ENCODE results near the gene CABCOCO1.
"Not testable (repeated sequence)": the region's sequence is repeated elsewhere in the genome, so short reads cannot be mapped to it uniquely, and the experiment has no call there.

The CABCOCO1 gene

DNA sequence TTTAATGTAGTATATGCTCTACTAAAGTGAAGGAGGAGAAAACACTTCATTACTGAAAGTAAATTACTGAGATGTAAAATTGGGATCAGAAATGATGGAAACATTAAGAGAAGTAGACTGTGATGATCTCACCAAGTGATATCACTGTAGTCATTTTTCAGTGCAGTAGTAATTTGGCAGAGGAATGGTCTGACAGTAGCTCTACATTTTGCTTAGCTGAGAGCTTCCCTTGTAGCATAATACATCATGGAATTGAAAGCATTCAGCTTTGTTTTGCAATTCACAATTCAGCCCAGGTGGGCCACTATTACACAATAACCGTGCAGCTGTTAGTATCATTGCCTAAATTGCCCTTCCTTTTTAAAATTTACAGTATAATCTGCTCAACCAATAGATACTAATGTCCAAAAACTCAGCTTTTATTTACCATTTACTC is 19.4 kb upstream of the CABCOCO1 start:
- no peak for DNase-seq

DNA sequence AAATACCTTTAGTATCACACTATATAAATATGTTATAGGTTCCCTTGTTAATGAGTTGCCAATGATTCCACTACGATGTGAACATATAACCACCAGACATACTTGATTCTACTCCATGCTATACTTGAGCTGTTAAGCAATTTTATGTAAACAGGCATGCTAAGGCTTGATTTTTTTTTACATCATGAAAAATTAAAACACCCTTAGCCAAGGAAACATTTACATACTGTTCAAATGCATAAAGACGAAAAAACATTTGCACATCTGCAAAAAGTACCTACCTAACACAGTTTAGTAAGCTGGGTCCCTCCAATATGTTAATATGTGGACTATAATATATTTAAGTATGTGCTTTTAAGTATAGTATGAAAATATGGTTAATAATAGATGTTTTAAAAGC is 9.0 kb upstream of the CABCOCO1 start:
- DNase-seq = no peak

DNA sequence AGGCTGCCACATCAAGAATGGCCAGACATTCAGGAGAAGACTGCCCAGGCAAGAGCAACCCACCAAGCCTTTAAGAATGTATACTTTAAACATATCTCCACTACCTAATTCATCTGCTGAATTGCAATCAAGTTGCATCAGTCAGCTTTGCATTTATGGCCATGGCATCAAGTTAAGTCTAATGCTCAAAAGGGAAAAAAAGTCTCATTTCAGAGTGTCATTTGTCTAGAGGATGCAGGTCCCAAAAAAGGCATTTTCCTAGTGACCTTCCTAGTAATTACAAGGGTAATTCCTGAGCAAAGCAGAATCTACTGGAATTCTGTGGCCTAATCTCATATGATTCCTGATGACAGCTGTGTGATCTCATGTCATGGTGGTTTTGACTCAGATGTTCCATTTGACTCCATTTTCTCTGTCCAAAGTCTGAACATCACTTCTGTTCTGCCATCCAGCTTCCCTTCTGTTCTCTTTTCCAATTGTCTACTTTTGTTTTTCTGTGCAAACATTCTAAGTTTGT is 7.3 kb upstream of the CABCOCO1 start:
- DNase-seq = no peak

DNA sequence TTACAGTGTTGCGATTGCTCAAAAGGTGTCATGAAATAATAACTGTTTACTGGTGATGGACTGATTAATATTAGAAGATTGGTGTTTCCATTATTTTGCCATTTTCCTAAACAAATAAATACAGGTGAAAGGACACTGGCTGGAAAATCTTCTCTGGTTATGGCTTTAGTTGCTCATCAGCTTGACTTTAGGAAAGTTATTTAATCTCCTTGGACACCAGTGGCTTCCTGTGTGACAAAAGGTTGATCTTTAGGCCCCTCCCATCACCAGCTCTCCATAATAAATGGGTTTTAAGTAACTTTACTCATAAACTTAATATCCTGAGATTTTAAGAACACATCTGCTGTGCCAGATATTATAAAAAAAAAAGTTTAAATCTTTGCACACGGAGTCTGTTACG is 737 bp downstream of the CABCOCO1 start:
- no peak for DNase-seq

DNA sequence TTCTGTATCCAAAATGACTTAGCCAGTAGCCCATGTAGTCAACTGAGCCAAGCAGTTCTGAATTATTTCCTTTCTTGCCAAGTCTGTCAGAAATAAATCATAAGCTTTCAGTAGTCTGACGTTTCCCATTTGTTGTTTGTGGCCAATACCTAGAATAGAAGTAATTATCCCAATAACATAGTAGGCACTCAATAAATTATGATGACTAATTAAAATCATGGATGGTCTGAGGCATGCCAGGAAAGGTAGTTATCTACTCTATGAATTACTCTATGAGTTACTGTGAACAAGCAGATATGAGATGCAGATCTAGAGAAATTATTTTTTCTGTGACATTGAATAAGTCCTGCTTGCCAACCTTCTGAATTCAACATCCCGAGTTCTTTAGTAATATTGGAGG is 2.3 kb downstream of the CABCOCO1 start:
- DNase-seq = no peak

DNA sequence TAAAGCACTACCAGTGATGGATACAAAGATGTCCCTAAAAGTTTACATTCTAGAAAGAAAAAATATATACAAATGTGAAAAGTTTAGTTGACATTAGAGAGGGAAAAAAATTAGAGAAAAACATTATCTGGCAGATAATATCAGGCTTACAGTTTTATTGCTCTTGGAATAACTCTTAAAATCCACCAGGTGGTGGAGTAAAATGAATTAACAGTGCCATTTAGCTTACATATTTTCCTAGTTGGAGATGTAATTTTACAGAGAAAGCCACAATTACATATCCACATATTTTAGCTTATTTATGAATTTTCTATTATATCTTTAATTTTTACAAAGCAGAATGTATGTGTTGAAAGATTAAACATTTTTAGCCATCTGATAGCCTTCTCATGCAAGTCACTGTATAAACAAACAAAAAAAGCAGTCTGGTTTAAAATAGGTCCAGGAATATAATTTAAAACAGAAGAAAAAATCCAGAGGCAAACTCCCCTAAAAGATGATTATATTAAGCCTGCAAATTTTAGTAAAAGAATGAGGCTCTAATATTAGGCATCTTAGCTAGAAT is 6.5 kb downstream of the CABCOCO1 start:
- DNase-seq = no peak

DNA sequence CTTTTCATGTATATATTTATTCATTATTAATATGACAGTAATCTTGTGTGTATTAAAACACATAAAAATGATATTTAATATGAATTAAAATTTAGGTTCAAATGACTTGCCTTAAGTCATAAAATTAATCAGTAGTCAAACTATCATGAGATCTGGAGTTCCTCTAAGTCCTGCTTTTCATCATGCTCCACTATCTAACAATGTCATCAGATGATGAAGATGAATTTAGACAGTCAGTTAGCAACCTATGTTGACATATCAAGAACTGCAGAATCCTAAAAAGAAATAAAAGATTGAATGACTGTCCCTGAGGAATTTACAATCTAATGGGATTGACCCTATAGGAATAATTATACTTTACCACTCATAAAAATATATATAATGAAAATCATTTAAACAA is 7.1 kb downstream of the CABCOCO1 start:
- no peak for DNase-seq

DNA sequence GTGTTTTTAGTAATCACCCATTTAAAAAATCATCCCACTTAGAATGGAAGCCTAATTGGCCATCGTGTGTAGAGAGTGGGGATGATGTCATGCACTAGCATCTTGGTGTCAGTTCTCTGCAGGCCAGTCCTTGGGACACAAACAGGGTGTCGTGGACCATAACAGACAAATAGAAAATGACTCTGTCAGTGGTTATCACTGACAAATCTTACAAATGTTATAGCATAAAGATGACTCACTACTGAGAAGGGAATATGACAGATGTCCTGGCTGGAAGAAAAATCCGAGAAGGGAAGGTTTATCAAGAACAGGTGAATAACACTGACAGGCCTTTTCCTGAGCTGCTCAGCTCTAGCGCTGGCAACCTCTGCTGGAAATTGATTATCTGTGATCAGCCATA is 10.6 kb downstream of the CABCOCO1 start:
- no peak for DNase-seq

DNA sequence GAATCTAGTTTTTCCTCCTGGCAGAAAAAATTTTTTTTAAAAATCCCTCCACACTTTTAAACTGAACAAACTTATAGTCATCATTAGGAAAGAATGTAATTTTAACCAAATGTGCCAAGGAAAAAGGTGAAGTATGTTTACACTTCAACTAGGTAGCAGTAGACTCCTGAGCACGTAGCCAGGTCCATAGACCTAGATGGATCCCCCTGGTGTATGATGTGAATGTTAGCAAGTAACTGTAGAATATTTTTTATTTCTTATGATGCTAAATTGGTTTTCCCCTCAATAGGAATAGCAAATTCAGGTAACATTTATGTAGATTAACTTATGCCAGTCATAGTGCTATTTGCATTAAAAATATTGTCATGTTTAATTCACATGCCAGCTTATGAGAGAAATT is 19.6 kb downstream of the CABCOCO1 start:
- no peak for DNase-seq

DNA sequence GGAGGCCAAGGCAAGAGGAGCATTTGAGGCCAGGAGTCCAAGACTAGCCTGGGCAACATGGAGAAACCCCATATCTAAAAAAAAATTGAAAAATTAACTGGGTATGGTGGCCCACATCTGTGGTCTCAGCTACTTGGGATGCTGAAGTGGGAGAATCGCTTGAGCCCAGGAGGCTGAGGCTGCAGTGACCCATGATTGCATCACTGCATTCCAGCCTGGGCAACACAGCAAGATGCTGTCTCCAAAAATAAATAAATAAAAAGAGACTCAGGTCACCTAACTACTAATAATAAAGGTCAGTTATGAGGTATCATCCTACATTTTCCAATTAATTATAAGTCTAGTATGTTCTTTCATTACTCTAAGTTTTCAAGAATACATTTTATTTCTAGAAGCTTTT is 20.6 kb downstream of the CABCOCO1 start:
- DNase-seq = no peak

DNA sequence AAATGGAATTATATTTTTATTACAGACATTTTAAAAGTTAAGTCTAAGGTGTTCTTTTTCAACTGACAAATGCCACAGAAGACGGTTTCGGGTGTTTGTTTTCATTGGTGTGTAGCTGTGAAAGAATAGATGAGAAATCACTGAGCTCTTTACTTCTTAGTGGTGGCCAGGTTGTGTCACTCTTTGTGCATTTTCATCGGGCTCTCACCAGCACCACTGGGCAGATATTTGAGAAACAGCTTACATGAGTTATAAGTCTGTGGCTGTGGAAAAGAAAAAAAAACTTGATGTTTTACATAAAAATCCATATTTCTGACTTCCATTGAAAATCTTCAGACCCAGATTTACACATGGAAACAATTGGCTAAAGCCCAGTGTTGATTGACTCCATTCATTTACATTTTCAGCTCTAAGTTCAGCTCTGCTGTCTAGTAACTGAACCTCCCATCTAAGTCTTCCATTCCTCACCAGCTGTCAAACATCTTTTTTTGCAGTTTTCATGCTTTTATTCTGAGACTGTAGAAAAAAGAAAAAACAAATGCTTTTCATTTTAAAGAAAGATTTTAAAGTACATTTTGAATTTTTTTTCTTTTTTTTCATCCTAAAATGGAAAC is 22.3 kb downstream of the CABCOCO1 start:
- DNase-seq = no peak

DNA sequence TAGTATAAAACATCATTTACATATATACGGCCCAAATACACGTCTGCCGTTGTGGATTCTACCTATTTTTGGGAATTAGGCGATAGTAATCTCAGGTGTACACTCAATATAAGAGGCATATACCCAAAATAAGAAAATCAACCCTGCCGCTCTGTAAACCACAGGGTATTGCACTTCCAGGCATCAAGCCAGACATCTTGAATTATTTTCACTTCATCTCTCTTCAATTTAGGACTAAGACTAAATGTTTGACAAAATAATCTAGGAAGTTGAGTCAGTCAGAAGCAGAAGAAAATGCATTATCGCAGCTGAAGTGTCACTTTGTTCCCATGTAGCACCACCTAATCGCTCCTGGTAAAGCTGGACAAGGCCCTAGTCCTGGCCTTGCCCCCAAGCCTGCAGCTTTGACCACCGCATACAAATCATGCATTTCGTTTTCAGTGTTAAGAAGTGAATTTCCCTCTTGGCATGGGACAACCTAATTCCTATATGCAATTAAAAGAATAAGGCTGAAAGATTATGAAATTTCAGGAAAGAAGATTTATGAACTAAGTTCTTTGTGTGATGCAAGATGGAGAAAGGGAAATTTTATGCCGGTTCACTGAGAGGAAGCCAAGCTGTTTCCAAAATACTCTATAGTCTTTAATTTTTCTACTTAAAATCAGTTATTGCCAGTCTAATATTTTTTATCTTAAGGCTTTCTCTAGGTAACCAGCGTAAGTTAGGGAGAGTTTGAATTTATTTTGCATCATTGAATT is 26.0 kb downstream of the CABCOCO1 start:
- DNase-seq = no peak

DNA sequence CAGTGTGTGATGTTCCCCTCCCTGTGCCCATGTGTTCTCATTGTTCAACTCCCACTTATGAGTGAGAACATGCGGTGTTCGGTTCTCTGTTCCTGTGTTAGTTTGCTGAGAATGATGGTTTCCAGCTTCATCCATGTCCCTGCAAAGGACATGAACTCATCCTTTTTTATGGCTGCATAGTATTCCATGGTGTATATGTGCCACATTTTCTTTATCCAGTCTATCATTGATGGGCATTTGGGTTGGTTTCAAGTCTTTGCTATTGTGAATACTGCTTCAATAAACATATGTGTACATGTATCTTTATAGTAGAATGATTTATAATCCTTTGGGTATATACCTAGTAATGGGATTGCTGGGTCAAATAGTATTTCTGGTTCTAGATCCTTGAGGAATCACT is 28.9 kb downstream of the CABCOCO1 start:
- DNase-seq = not testable (repeated sequence)

DNA sequence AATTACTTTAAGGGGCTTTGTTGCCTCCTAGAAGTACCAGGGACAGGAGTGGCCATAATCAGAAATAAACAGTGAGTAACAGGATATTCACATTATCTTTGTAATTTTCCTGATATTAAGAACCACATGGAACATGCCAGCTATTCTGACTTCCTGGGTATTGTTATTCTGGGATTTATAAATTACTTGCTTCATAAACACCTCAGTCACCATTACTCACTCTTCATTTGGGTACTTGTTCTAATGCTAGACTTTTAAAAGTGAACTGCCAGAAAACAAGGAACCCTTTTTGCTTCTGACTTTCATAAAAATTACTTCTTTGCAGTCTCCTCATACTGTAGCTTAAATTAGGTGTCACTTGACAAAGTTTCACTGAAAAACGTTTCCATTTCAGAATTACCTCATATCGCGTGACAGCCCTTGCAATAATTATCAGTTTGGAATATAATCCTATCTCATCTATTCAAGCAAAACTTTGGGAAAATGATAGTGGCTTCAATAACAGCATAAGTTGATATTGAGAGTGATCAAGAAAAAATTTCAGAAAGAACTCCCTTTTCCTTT is 29.8 kb downstream of the CABCOCO1 start:
- no peak for DNase-seq

DNA sequence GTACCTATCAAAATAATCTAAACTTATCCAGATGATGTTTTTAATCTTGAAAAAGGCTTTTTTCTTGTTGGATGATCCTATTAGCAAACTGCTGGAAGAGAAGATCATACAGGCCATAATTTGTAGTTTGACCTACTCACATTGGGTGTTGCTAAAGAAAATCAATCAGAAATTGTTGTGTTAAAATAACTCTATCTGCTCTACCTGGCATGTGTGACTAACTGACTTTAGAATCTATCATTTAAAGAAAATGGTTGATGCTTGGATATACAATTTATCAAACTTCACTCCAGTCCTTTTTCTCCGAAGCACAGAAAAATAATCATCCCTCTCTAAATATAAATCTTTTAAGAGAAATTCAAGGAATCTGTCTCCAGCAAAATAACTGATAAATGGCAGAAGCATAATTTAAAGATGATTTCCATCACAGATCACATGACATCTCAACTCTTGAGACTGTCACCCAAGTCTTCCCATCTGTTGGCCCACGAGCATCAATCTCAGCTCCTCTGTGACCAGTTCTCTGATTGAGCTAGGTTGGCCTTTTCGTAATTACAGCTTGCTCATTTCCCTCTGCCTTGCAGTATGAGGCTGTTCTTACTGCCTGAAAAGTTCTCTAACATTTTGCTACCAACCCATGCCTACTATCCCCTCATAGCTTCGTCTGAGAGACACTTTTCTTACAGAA is 36.4 kb downstream of the CABCOCO1 start:
- no peak for DNase-seq

DNA sequence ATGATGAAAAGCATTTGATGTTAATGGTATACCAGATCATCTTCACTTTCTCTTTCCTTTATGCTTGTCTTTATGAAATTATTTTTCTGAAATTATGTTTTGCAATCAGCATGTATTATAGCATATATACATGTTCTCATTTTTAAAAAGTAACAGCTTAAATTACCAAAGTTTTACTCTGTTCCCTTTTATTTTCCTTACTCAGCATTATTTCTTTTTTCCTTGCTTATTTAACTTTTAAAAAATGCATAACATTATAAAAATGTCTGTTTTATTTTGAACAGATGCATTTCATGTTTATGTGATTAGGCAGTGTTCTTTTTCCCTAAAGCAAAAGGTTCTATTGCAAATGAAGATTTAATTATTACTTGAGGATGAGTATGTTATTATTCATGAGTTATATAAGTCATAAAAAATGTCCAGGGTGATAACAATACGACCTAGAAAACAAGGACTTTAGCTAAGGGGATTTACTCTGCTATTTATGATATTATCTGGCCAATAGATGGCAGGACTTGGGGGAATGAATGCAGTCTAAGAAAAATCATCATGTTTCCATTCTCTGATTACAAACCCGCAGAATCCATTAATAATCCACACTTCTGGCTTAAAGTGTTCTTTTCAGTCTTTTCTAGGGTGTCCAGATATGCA is 38.5 kb downstream of the CABCOCO1 start:
- no peak for DNase-seq

DNA sequence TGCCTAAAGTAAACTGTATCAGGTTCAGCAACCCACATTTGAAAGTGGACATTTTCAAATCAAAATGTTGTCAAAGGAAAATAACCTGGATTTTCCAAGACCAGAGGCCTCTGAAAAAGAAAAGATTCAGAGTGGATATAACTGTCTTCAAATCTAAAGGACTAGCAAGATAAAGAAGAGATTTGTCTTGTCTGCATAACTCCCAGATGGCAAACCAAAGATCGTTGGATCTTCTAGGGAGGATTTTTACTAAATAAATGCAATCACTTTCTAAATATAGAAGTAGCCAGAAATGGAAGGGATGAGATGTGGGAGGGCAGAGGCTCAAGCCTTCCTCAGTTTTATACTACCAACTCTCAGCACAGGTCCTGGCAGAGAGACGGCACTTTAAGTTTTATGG is 39.0 kb downstream of the CABCOCO1 start:
- DNase-seq = no peak

DNA sequence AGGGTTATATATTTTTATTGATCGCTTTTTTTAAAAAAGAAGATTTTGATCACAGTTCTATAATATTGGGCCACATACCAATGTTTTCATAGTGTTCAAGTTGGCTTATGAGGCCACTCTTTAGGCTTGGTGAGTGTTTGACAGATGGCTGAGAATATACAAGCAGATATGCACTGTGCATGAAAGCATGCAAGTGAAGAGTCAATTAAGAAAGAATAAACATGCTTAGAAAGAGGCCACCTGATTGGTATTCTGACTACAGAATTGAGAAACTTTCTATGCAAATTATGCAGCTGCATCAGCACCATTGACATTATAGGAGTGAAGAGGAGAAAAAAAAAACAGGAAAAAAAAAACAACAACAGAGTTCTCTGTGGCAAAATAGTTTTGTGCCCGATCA is 39.9 kb downstream of the CABCOCO1 start:
- no peak for DNase-seq

DNA sequence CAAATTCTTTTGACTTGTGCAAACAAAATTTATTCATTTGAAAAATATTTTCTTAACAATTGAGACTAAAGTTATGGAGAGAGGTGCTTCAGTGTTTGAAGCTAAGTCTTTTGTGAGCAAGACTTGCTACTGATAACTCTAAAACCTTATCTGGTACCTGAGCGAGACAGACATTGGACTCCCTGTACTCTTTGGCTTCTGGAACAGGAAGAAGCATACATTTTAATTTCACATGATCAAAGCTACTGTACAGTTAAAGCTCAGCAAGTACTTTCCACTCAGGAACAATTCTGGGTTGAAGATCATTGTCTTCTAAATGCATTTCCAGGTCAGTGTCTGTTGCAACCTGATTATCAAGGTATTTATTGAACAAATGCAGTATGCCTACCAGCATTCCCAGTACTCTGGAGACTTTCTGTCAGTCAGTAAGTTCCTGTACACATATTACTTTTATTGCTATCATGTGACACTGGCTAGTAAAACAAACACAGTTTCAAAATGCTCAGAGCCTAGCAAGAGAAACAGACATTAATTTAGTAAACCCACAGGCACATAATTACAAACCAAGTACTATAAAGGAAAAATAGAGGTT is 42.4 kb downstream of the CABCOCO1 start:
- DNase-seq = no peak

DNA sequence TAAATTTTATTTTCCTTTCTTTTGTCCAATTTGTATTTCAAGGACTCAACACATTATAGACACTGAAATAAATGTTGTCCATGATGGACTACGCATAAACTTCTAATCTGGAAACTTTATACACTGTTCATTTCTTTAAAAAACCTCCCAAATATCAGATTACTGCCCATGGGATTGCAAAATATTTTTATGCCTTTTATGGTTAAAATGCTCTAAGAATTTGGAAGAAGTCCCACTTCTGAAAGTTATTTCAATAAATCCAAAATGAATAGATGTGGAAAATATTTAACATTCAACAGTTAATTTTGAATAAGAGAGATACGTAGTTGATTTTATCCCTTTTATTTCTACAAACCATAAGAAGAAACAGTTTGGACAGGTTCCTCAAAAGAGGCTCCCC is 46.1 kb downstream of the CABCOCO1 start:
- DNase-seq = no peak

DNA sequence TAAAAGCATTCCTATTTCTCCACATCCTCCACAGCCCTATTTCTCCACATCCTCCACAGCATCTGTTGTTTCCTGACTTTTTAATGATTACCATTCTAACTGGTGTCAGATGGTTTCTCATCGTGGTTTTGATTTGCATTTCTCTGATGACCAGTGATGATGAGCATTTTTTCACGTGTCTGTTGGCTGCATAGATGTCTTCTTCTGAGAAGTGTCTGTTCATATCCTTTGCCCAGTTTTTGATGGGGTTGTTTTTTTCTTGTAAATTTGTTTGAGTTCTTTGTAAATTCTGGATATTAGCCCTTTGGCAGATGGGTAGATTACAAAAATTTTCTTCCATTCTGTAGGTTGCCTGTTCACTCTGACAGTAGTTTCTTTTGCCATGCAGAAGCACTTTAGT is 49.4 kb downstream of the CABCOCO1 start:
- DNase-seq = not testable (repeated sequence)

DNA sequence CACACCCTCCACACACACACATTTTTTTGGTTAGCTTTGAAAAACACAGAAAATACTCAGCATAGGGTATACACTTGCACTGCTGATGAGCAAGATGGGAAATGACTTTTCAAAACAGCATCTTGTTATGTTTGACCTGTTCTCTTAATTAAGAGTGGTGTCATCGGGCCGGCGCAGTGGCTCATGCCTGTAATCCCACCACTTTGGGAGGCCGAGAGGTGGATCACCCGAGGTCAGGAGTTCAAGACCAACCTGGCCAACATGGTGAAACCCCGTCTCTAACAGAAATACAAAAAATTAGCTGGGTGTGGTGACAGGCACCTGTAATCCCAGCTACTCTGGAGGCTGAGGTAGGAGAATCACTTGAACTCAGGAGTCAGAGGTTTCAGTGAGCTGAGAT is 56.7 kb downstream of the CABCOCO1 start:
- not testable (repeated sequence) for DNase-seq
